ENCODE results near the gene GET4. TPM values are rescaled to one million over a fixed set of nuclear protein-coding genes. Genes with fewer than 3 reads are reported as not detected.

Gene GET4
- polyA plus RNA-seq, 1 donor (not counting 4 experiments of a cell fraction or from before 2014, with no cell fraction given): 21.1 TPM

- H3K36me3 ChIP-seq (ENCODE audit: control insufficient read depth in 2 of 2, extremely low read depth in 1 of 2, insufficient read depth in 2 of 2, low read length in 2 of 2): peaks cover 20 to 27% of the 10 kb centered on the region in 2 experiments
- DNase-seq (ENCODE audit: low read depth, low spot score): no peak
- no peak overlapping the region for H3K4me3 ChIP-seq (ENCODE audit: control insufficient read depth in 2 of 3, extremely low read depth in 1 of 3, insufficient read depth in 2 of 3, low read depth in 1 of 3, low read length in 3 of 3)
- no peaks in the 10 kb centered on the region for H3K4me1 ChIP-seq (ENCODE audit: control insufficient read depth, extremely low read depth, insufficient read depth, low read length)
- H3K4me2 ChIP-seq (ENCODE audit: control insufficient read depth, extremely low read depth, insufficient read depth, low read depth, low read length): no peak overlapping the region
- no peak overlapping the region for H3K9ac ChIP-seq (ENCODE audit: control insufficient read depth, extremely low read depth, insufficient read depth, low read length)
- peaks cover 24% of the 10 kb centered on the region for H3K79me2 ChIP-seq (ENCODE audit: control insufficient read depth, insufficient read depth, low read length)
- TF ChIP-seq CTCF (optimal IDR thresholded peaks at IDR 0.05 in 1 of 3, IDR thresholded peaks at IDR 0.05 in 1 of 3, conservative IDR thresholded peaks at IDR 0.05 in 1 of 3; ENCODE audit: extremely low read depth in 1 of 3, insufficient read depth in 2 of 3, low read length in 3 of 3): no peak
- TF ChIP-seq EZH2 (IDR thresholded peaks at IDR 0.05; ENCODE audit: low read length): no peak
- H3K27ac ChIP-seq (ENCODE audit: control insufficient read depth, insufficient read depth, low read length): no peak overlapping the region
- dilution Hi-C loops (cut with MboI; ENCODE audit: extremely low pct_ligation_motif_present, low sequenced_read_pairs): no loop called here
- H3K9me3 ChIP-seq (ENCODE audit: control insufficient read depth, low read depth, low read length): no peaks in the 10 kb centered on the region
- FAIRE-seq: no peak
- H4K20me1 ChIP-seq (ENCODE audit: control insufficient read depth, extremely low read depth, insufficient read depth, low read length): peaks cover 2% of the 10 kb centered on the region
- no peaks in the 10 kb centered on the region for H3K9me1 ChIP-seq (ENCODE audit: control insufficient read depth, extremely low read depth, insufficient read depth, low read length)
- no peaks in the 10 kb centered on the region for H3K27me3 ChIP-seq (ENCODE audit: control insufficient read depth, extremely low read depth, insufficient read depth, low read length)
- H2AFZ ChIP-seq (ENCODE audit: control insufficient read depth, low read length): no peak overlapping the region
Observed at GRCh38 chr7:891805-892204, 15.5 kb downstream of the GET4 start.

- TF ChIP-seq CTCF (optimal IDR thresholded peaks at IDR 0.05 in 1 of 3, IDR thresholded peaks at IDR 0.05 in 1 of 3, conservative IDR thresholded peaks at IDR 0.05 in 1 of 3; ENCODE audit: extremely low read depth in 1 of 3, insufficient read depth in 2 of 3, low read length in 3 of 3) (no peak), EZH2 (IDR thresholded peaks at IDR 0.05; ENCODE audit: low read length) (no peak)
- Histone ChIP-seq H3K9ac (ENCODE audit: control insufficient read depth, extremely low read depth, insufficient read depth, low read length) (no peak overlapping the region), H2AFZ (ENCODE audit: control insufficient read depth, low read length) (no peak overlapping the region), H3K9me3 (ENCODE audit: control insufficient read depth, low read depth, low read length) (no peaks in the 10 kb centered on the region), H3K4me1 (ENCODE audit: control insufficient read depth, extremely low read depth, insufficient read depth, low read length) (no peaks in the 10 kb centered on the region), H3K9me1 (ENCODE audit: control insufficient read depth, extremely low read depth, insufficient read depth, low read length) (no peaks in the 10 kb centered on the region), H3K27me3 (ENCODE audit: control insufficient read depth, extremely low read depth, insufficient read depth, low read length) (no peaks in the 10 kb centered on the region), H3K36me3 (ENCODE audit: control insufficient read depth in 2 of 2, extremely low read depth in 1 of 2, insufficient read depth in 2 of 2, low read length in 2 of 2) (peaks cover 17 to 28% of the 10 kb centered on the region in 2 experiments), H3K4me2 (ENCODE audit: control insufficient read depth, extremely low read depth, insufficient read depth, low read depth, low read length) (no peak overlapping the region), H3K27ac (ENCODE audit: control insufficient read depth, insufficient read depth, low read length) (no peak overlapping the region), H4K20me1 (ENCODE audit: control insufficient read depth, extremely low read depth, insufficient read depth, low read length) (peaks cover 2% of the 10 kb centered on the region), H3K4me3 (ENCODE audit: control insufficient read depth in 2 of 3, extremely low read depth in 1 of 3, insufficient read depth in 2 of 3, low read depth in 1 of 3, low read length in 3 of 3) (no peak overlapping the region), H3K79me2 (ENCODE audit: control insufficient read depth, insufficient read depth, low read length) (peaks cover 14% of the 10 kb centered on the region)
- FAIRE-seq: no peak
- DNase-seq (ENCODE audit: low read depth, low spot score): no peak
- dilution Hi-C loops (cut with MboI; ENCODE audit: extremely low pct_ligation_motif_present, low sequenced_read_pairs): no loop called here
Observed at GRCh38 chr7:892648-893593, 16.6 kb downstream of the GET4 start.
